Fibroblast of villous mesenchyme (primary cell): ENCODE results near the gene XRCC6. TPM values are rescaled to one million over a fixed set of nuclear protein-coding genes. Genes with fewer than 3 reads are reported as not detected.

Source experiments
- DNase-seq: peaks from one replicate; pipeline ENCODE4 v3.0.0-alpha.2; 2010; ENCODE audit warnings: low read depth
- H3K4me3 ChIP-seq: 2 replicates; pipeline ENCODE4 v1.5.1; 2011; ENCODE audit warnings: low read depth, mild to moderate bottlenecking, low read length
- total RNA-seq: library from RNA; depleted of rRNA; stranded (reverse); fragments of >200 nt; gene quantifications from 2 replicates; pipeline ENCODE4 v1.2.3, GENCODE V29; 2012
- TF ChIP-seq, protein P1 (sequence below): IDR thresholded peaks from 2 replicates; pipeline ENCODE4 v1.5.1; 2012; ENCODE audit warnings: low read depth, mild to moderate bottlenecking, low read length; ENCODE audit not compliant: insufficient read depth

The XRCC6 gene
- total RNA-seq, 1 donor: 350 TPM

DNA sequence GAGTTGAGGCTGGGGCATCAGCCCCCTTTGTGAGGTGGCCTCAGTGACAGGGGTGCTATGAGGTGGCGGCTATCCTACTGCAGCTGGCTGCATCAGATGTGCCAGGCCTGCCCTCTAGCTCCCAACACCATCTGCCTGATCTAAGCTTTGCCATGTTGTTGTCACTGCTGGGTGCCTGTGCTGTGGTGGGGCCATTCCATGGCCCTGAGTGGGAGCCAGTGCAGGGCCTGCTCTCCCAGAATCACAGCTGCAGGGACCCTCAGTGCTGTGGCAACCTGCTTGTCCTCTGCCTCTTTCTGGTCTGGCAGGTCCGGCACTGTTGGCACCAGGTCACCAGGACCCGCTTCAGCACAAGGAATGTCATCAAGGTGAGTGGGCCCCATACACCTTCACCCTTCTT is 69.4 kb downstream of the XRCC6 start:
- TF ChIP-seq, protein P1, sequence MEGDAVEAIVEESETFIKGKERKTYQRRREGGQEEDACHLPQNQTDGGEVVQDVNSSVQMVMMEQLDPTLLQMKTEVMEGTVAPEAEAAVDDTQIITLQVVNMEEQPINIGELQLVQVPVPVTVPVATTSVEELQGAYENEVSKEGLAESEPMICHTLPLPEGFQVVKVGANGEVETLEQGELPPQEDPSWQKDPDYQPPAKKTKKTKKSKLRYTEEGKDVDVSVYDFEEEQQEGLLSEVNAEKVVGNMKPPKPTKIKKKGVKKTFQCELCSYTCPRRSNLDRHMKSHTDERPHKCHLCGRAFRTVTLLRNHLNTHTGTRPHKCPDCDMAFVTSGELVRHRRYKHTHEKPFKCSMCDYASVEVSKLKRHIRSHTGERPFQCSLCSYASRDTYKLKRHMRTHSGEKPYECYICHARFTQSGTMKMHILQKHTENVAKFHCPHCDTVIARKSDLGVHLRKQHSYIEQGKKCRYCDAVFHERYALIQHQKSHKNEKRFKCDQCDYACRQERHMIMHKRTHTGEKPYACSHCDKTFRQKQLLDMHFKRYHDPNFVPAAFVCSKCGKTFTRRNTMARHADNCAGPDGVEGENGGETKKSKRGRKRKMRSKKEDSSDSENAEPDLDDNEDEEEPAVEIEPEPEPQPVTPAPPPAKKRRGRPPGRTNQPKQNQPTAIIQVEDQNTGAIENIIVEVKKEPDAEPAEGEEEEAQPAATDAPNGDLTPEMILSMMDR: no peak
- no peak for DNase-seq
- no peak overlapping the region for H3K4me3 ChIP-seq

DNA sequence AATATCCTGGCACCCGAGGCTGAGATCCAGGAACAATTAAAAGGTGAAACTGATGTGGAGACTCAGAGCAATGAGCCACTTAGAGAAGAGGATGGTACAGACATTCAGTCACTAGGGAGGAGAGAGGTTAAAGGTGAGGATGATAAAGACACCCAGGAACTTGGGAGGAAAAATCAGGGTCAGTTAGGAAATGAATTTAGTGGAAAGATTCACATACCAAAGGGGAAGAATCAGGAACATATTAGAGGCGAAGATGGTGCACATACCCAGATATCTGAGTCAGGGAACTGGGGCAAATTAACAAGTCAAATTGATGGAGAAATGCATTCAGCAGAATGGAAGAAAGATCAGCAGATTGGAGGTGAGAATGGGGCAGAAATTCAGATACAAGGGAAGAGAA is 74.1 kb downstream of the XRCC6 start:
- no peak for DNase-seq
- no peak overlapping the region for H3K4me3 ChIP-seq
- TF ChIP-seq, protein P1: no peak

DNA sequence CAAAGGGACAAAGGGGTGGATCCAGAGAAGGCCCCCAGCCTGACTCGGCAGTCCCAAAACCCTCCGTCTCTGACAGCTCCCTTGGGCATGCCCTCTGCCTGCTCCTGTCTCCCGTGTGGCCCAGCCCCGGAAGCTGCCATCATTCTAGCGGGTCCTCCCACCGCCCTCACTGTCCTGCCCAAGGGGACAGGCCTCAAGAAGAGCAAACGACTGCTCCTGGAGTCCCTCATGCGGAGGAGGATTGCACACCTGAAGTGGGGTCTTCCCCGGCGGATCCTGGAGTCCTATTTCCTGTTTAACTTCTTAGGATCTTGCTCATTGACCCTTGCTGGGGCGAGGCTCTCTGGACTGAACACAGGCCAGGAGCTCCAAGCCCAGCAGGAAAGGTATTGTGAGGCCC is 75.6 kb downstream of the XRCC6 start:
- H3K4me3 ChIP-seq: no peak overlapping the region
- TF ChIP-seq, protein P1: no peak
- no peak for DNase-seq

DNA sequence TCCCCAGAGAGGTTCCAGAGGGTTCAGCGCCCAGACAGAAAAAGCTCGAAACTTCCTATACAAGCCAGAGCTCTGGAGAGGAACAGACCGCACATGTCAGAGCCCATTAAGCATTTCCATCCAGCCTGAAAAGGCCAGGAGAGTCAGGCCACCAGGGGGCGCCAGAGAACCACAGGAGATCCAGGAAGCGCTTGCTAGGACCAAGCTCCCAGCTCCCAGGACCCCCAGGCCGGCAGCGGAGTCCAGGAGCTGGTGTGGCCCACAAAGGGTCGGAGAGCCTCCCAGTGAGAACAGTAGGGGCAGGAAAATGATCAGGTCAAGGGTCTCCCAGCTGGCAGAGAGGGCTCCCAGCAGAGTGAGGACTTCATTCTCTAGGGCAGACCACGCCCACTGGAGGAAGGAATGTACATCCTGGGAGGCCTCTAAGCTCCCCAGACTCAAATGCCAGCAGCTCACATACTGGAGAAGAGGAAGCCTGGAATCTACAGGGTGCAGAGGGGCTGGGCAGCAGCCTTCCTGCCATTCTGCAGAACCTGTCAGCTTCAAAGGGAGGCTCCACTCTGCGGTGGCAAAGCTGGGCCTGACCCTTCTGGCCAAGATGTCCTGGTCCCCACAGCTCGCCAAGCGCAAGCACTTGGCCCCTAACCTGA is 76.2 kb downstream of the XRCC6 start:
- H3K4me3 ChIP-seq: peak overlapping the region; percentile 26
- peak; percentile 89 for DNase-seq
- TF ChIP-seq, protein P1: peak; percentile 98

DNA sequence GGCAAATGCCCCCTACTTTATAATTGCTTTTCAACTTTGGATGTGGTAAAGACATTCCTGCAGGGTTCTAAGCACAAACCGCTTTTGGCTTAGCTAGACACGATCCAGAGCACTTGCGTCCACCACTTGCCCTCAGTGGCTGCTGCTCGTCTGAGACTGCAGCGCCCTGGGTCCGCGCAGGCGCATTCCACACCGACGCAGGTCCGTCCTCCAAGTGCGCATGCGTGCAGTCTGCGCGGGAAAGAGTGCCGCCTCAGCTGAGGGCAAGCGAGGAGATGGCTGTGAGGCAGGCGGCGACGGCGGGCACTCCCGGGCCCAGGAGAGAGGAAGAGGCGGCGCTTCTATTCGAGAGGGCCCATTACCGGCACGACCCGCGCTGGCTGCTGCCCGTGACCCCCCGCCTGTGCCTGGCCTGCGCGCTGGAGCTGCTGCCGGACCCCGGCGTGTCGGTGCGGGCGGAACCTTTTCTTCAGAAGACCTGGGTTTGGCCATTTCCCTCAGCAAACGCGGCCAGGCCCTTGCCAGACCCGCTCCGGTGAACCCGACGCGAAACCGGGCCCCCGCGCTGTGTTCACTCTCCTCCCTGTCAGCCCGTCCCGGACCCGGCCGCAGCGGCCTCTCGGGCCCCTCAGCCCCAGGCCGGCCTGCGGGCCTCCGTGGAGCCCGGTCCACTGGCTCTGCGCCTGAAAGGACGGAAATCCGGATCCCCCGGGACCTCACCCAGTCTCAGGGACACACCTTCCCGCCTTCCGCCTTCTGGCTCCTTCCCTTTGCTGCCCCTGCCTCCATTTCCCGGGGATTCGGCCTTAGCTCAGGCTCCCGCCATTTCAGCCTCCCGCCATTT is 78.4 kb downstream of the XRCC6 start, which contains the start of gene MEI1:
TSS of gene MEI1 (plus strand) at position 240 of the 844 bp plus-strand sequence. CDS start at position 276, 36 bp downstream.
- peak; percentile 70 for DNase-seq
- TF ChIP-seq, protein P1: no peak
- H3K4me3 ChIP-seq: no peak within 1 kb of the TSS

DNA sequence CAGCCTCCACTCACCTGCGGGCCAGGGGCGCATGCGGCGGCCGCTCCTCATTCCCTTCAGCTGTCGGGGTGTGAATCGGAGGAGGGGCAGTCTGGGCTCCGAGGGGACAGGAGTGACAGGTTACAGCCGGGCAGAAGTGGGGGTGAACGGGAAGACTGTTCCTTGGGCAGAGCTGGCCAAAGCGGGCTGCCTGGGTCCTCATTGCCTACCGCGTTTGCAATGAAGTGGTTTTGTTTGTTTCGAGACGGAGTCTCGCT is 78.9 kb downstream of the XRCC6 start:
- TF ChIP-seq, protein P1: no peak
- DNase-seq: no peak
- H3K4me3 ChIP-seq: no peak overlapping the region

DNA sequence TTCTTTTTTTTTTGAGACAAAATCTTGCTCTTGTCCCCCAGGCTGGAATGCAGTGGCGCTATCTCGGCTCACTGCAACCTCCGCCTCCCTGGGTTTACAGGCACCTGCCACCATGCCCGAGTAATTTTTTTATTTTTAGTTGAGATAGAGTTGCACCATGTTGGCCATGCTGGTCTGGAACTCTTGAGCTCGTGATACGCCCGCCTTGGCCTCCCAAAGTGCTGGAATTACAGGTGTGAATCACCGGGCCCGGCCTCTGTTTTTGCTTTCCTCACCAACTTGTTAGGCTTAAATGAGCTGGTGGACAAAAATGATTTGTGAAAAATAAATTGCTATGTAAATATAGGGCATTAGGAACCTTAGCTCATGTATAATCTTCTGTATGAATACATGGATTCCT is 81.7 kb downstream of the XRCC6 start:
- no peak for DNase-seq
- no peak overlapping the region for H3K4me3 ChIP-seq
- TF ChIP-seq, protein P1: no peak
